Stimulated activated CD4-positive, alpha-beta T cell treated with anti-CD3 and anti-CD28 coated beads, TNF-alpha, amount 100 ng/mL, for 1 hour (primary cell): Measurements from ENCODE around the gene AKR1D1.
"Not testable (repeated sequence)": the region's sequence is repeated elsewhere in the genome, so short reads cannot be mapped to it uniquely, and the experiment has no call there.

Experiments
- DNase-seq, 3 donors: peaks; one replicate each; pipeline ENCODE4 v3.0.0-alpha.2; 2020; ENCODE audit warnings: low read depth in 3 of 3, low spot score in 1 of 3

Gene AKR1D1

DNA sequence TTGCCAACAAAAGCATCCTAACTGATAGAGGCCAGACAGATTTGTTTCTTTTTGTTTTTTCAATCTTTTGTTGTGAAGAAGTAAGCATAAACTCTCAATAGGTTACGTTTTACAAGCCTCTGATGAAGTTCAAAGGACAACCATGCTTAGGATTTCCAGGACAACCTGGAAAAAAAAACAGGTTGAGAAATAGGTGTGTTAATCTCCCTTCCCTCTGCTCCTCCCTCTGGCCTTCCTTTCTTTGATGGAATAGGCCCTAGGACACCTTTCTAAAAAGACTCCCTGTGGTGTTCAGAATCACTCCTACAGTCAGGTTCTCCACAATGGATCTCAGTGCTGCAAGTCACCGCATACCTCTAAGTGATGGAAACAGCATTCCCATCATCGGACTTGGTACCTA is at the start of gene AKR1D1:
TSS of gene AKR1D1 (plus strand) at position 264 of the 400 bp plus-strand sequence. CDS start at position 324, 60 bp downstream.
- DNase-seq, result no peak

DNA sequence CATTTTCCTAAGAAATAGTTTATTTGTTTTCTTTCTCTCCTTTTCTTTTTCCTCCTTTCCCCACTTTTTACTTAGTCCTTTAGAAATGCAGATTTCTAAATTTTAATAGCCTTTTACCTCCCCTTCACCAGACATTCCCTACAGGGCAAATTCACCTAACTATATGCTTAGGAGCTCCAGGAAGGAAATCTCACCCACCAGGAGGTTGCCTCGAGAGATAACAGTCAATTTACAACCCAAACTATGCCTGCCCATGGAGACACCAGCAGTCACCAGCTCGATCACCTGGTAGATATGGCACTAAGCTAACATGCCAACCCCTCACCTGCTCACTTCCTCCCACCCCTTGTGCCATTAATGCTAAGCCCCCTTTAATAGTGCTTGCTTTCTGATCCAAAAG is 49.2 kb upstream of the AKR1D1 start:
- DNase-seq, result no peak

DNA sequence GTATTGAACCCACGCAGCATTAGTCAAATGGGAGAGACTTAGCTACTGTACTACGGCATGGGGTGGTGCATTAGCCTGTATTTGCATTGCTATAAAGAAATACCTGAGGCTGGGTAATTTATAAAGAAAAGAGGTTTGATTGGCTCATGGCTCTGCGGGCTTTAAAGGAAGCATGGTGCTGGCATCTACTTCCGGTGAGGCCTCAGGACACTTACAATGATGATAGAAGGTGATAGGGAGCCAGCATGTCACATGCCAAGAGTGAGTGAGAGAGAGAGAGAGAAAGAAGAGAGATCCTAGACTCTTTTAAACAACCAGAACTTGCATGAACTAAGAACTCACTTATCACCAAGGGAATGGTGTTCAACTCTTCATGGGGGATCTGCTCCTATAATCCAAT is 47.1 kb upstream of the AKR1D1 start:
- no peak for DNase-seq

DNA sequence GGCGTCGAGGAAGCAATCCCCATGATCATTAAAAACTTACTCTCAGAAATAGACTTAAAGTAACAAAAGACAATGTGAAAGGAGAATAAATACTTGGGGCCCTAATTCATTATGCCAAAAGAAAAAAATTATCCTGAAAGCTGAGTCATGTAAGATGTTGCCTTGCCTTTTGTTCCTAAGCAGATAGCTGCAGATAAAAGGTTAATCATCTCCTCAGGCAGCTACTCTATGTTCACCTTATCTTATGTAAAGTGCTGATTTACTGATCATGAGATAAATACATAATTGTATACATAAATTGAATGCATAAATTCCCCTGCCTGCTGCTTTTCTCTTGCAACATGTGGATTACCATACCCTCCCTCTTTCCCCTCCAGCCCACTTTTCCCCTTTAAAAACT is 46.3 kb upstream of the AKR1D1 start:
- no peak for DNase-seq

DNA sequence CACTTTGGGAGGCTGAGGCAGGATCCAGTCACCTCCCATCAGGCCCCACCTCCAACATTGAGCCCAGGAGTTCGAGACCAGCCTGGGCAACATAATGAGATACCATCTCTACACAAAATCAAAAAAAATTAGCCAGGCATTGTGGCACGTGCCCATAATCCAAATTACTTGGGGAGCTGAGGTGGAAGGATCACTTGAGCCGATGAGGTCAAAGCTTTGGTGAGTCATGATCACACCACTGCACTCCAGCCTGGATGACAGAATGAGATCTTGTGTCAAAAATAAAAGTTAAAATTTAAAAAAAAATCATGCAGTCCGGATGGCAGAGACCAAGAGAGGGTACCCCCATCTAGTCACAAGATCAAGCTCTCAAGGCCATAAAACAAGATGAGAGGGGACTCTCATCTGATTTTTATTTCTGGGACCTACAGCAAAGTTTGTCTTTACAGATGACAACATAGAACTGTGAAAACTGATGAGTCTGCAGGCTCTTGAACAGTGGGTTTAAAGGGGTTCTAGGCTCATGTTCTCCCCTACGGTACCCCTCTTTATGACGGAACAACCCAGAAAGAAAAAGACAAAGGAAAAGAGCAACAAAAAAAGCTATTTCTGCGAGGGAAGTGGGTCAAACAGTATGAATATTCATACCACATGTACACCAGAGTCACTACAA is 45.4 kb upstream of the AKR1D1 start:
- no peak for DNase-seq

DNA sequence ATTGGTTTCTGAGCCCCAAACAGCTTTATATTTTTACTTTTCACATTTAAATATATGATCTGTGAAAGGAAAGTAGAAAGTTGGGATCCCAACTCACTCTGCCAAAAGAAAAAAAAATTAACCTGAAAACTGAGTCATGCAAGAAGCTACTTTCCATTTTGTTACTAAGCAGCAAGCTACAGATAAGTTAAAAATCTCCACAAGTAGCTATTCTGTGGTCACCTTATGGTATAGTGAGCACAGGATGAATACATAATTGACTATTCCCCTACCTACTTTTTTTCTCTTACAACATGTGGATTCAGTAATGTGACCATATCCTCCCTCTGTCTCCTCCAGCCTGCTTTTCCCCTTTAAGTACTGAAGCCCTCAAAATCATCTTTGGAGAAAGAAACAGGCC is 44.1 kb upstream of the AKR1D1 start:
- no peak for DNase-seq

DNA sequence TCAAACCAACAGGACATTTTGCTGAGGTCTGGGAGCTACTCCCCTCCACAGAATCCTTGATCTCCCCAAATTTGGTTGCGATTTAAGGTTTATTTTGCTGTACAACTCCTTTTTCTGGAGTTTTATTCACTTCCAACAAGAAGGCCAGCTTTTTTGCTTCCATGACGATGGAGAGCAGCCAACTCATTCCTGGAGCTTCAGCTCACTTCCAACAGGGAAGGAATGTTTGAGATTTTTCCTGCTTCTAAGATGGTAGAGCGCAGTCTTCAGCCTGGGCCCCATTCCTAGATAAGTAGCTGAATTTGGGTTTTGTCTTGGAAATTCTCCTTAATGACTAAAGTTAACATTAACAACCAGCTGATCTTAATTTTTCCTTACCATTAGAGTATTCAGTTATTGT is 43.5 kb upstream of the AKR1D1 start:
- no peak for DNase-seq

GRCh38 chr7:138033241-138033640 is 43.0 kb upstream of the AKR1D1 start:
- DNase-seq, result no peak

DNA sequence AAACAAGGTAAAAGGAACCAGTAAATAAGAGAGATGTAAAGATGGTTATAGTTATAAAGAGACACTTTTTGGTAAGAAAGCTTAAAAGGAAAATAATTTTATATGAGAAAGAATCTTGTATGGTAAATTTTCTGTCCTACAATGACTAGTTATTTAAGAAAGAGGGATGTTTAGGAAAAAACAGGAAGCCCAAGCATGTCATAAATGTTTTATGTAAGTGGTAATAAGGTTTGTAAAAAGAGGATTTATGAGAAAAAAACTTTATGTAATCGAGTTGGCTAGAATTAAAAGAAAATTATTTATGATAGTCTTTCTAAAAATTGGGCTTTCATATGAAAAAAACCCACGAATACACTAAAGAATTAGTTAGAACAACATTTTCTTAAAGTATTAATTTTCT is 40.1 kb upstream of the AKR1D1 start:
- no peak for DNase-seq

DNA sequence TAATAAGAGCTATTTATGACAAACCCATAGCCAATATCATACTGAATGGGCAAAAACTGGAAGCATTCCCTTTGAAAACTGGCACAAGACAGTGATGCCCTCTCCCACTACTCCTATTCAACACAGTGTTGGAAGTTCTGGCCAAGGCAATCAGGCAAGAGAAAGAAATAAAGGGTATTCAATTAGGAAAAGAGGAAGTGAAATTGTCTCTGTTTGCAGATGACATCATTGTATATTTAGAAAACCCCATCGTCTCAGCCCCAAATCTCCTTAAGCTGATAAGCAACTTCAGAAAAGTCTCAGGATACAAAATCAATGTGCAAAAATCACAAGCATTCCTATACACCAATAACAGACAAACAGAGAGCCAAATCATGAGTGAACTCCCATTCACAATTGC is 36.2 kb upstream of the AKR1D1 start:
- DNase-seq, result not testable (repeated sequence)

DNA sequence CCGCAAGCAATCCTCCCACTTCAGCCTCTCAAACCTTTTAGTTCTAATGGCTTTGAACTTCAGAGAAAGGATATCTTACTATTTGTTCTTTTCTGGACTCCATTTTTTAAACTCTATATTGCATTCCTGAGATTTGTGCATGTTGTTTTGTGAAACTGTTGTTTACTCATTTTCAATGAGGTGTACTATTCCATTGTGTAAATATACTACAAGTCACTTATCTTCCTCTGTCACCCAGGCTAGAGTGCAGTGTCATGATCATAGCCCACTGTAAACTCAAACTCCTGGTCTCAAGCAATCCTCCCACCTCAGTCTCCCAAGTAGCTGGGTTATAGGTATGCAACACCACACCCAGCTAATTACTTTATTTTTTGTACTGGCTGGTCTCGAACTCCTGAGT is 31.4 kb upstream of the AKR1D1 start:
- no peak for DNase-seq

DNA sequence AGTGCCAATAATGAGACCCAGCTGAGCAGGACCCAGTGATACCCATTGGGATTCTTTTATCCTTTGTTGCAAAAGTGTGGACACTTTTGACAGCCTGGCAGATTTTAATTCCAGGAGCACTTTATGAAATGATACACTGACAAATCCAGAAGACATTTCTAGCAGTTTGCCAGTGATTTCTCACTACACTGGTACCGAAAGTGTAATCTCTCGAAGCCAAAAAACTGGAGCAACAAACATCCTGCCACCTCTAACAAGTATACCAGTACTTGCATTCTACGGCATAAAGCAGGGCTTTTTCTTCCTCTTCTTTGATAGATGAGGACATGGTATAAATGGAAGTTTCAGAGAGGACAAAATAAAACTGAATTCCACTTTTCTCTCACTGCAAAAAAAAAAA is 28.4 kb upstream of the AKR1D1 start:
- no peak for DNase-seq

DNA sequence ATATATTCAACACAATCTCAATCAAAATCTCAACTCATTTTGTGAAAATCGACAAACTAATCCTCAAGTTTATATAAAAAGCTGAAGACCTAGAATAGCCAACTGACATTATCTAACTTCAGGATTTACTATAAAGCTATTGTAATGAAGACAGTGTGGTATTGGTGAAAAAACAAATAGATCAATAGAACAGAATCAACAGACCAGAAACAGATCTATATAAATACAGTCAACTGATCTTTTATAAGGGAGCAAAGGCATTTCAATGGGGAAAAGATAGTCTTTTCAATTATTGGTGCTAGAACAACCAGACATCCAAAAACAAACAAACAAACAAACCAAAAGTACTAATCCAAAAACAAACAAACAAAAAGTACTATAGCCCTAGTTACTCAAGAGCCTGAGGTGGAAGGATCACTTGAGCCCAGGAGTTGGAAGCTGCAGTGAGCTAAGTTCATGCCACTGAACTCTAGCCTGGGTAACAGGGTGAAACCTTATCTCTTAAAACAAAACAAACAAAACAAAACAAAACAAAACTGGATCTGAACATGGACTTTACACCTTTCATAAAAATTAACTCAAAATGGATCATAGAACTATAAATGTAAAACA is 26.6 kb upstream of the AKR1D1 start:
- no peak for DNase-seq

- not testable (repeated sequence) for DNase-seq
Measured at GRCh38 chr7:138051712-138052247, 24.5 kb upstream of the AKR1D1 start.

- DNase-seq, result no peak
Measured at GRCh38 chr7:138052696-138053095, 23.6 kb upstream of the AKR1D1 start.

- not testable (repeated sequence) for DNase-seq
Measured at GRCh38 chr7:138055698-138056097, 20.6 kb upstream of the AKR1D1 start.

- DNase-seq, result no peak
Measured at GRCh38 chr7:138063400-138063799, 12.9 kb upstream of the AKR1D1 start.

DNA sequence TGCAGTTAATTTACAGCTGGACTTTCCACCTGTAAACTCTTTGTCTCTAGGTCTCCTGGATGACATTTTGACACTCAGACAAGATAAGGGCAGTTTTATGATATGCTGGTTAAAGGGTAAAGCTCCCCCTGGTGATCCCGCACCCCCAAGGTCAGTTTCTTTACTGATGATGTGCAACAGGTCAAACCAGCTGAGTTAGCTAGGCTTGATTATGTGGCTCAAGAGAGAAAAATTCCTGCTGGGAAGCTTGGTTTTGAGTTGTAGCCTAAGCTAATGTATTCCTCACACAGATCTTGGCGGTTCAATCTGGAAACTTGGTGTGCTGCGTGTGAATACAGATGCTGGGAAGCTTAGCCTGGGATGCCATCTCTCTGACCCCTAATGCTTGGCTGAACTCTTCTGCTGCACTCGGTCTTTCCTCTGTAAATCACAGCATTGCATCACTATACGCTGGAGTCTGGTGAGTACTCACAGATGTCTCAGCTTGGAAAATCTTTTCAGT is 11.4 kb upstream of the AKR1D1 start:
- DNase-seq, result no peak

DNA sequence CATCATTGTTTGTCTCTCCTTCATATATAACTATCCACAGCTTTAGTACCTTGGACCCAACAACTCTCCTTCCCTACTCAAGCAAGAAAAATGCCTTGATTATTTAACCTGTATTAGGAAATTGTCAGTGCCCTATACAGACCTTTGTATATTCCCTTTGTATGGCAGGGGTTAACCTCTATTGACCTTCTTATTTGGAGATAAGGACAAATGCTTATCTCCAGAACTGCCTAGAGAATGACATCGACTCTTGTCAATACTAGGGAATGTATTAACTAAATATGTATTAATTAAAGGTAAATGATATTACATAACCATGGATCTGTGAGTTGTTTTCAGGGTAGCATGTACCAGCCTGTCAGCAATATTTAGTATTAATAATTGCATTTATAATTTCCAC is 10.4 kb upstream of the AKR1D1 start:
- no peak for DNase-seq

DNA sequence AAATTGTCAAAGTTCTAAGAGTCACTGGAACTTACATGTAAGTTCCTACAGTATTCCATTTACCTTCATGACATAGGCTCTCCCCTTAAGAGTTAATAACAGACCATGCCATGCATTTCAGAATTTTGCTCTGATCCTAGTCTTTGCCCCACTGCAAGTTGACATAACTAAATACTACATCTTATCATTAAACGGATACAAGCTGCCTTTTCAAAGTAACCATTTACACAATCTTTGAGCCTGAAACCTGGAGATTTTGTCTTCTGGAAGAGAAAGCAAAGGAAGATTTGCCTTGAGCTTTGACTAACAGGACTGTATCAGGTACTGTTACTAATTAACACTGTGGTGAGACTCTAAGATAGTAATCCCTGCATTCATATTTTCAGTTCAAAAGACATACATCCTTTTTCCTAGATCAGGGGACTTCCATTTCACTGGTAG is 9.3 kb upstream of the AKR1D1 start:
- no peak for DNase-seq

GRCh38 chr7:138067774-138068173 is 8.5 kb upstream of the AKR1D1 start:
- DNase-seq, result no peak

DNA sequence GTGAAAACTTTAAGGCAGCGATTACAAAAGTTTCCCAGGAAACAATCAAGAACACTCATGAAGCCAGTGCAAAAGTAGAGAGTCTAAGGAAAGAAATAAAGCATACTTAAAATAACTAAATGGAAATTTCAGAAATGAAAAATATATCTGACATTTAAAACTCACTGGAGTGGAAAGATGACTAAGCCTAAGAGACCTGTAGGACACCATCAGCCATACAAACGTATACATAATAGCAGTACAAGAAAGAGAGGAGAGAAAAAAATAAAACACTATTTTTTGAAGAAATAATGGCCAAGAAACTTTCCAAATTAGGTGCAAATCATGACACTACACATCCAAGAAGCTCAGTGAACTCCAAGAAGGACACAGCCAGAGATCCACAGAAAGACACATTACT is 5.4 kb upstream of the AKR1D1 start:
- DNase-seq, result no peak

DNA sequence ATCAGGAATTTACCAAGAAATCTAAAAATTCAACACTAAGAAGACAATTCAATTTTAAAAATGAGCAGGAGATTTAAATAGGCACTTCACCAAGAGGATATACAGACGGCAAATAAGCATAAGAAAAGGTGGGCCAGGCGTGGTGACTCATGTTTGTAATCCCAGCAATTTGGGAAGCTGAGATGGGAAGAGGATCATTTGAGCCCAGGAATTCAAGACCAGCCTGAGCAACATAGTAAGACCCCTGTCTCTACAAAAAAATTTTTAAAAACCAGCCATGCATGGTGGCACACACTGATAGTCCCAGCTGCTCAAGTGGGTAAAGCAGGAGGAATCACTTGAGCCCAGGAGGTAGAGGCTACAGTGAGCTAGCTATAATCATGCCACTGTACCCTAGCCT is 3.5 kb upstream of the AKR1D1 start:
- DNase-seq, result no peak
